SK-N-SH treated with all-trans-retinoic acid at 6 μM for 48 hours (cell line): Measurements from ENCODE around the gene MTNR1A.

ENCODE experiments used
- ARNTL ChIP-seq: fragments of 450-650 bp; formaldehyde crosslinking; IDR thresholded peaks from 2 replicates; pipeline ENCODE4 v1.5.0; 2020; ENCODE audit warnings: low read depth, mild to moderate bottlenecking, moderate library complexity, borderline replicate concordance
- CREB5 ChIP-seq: fragments of 250-450 bp; sonication (Bioruptor Pico); IDR thresholded peaks from 2 replicates; pipeline ENCODE4 v1.5.1; 2020; ENCODE audit warnings: low read depth, mild to moderate bottlenecking, moderate library complexity
- ZFP30 ChIP-seq: fragments of 450-650 bp; formaldehyde crosslinking; IDR thresholded peaks from 2 replicates; pipeline ENCODE4 v1.5.0; 2022; ENCODE audit warnings: mild to moderate bottlenecking, moderate library complexity

GRCh38 chr4:186494496-186494895 is 60.9 kb downstream of the MTNR1A start:
- TF ChIP-seq CREB5 (CRISPR knock-in tag) (no peak), ARNTL (CRISPR knock-in tag) (no peak), ZFP30 (no peak)
